Measurements from ENCODE around the gene SLC16A10.
"Not testable (repeated sequence)": the region's sequence is repeated elsewhere in the genome, so short reads cannot be mapped to it uniquely, and the experiment has no call there.

SLC16A10 gene

DNA sequence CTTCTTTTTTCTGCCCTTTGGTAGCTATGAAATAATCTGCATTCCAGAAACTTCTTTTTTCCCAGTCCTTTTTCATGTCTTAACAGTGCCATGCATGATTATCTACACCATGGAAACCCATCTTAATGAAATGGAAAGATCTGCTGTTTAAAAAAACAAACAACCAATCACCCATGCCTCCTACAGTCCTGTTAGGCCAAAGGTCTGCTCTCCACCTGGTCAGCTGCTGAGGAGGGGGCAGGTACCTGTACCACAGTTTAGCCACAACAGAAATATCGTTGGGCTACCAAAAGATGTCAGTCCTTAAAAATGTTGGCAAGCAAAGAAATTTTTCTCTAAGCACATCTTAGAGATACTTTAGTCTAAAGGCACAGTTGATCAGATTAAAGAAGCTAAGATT lies 112.6 kb downstream of the SLC16A10 start:
- Histone ChIP-seq H3K36me3 (ENCODE audit: control insufficient read depth, insufficient read depth, low read length) (no peaks in the 10 kb centered on the region), H3K4me3 (ENCODE audit: insufficient read depth, low read depth, low read length) (no peak overlapping the region), H3K27me3 (ENCODE audit: control insufficient read depth, insufficient read depth, low read length, poor library complexity, severe bottlenecking) (no peaks in the 10 kb centered on the region), H3K27ac (ENCODE audit: insufficient read depth, low read depth, low read length, poor library complexity, severe bottlenecking) (no peak overlapping the region), H3K4me1 (ENCODE audit: control insufficient read depth, insufficient read depth, low read length) (peaks cover 7% of the 10 kb centered on the region), H3K9me3 (ENCODE audit: control insufficient read depth, low read length) (no peaks in the 10 kb centered on the region)
- WGBS, 2 experiments, result 83 to 91% methylated on average over 1 of the region's 1 CpG

DNA sequence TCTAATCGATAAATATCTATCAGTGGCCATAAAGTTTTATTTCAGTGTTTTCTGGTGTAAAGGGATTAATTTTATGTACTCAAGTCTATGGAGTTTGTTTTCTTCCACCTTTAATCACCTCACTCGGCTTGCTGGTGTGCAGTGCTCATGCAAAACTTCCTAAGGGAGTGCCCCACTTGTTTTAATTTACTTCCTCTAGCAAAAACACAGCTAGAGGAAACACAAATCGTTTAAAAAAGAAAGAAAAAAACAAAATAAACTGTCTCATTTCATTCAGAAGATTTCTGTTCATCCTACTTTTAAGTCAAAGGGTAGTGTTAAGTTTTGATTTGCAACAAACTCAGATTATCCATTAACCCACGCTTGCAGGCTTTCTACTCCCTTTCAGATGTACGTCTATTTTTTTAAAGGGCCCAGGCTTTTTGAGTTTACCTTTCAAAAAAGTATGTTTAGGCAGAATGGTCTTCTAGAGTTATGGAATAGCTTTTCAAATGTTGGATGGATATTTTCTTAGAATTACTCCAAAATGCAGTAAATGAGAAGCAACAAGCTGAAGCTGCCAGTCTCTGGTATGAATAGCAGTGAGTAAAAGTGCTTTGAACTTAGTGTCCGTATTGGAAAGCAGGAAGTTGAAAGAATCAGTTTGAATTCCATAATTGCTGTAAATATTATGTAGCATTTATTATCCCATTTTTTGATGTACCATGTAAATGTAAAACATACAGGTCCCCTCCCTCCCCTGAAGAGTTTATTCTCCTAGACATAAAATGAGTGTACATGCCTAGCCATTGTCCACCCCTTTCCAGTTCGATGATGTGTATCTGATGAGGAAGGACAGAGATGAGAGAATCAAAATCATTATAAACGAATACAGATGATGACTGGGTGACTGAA lies 113.3 kb downstream of the SLC16A10 start:
- H3K9me3 ChIP-seq (ENCODE audit: control insufficient read depth, low read length), result no peaks in the 10 kb centered on the region
- H3K4me3 ChIP-seq (ENCODE audit: insufficient read depth, low read depth, low read length), result no peak overlapping the region
- H3K27me3 ChIP-seq (ENCODE audit: control insufficient read depth, insufficient read depth, low read length, poor library complexity, severe bottlenecking), result no peaks in the 10 kb centered on the region
- H3K36me3 ChIP-seq (ENCODE audit: control insufficient read depth, insufficient read depth, low read length), result no peaks in the 10 kb centered on the region
- H3K4me1 ChIP-seq (ENCODE audit: control insufficient read depth, insufficient read depth, low read length), result peaks cover 7% of the 10 kb centered on the region
- H3K27ac ChIP-seq (ENCODE audit: insufficient read depth, low read depth, low read length, poor library complexity, severe bottlenecking), result no peak overlapping the region
- 92 to 93% methylated on average over 7 to 8 of the region's 8 CpGs for WGBS, 2 experiments

DNA sequence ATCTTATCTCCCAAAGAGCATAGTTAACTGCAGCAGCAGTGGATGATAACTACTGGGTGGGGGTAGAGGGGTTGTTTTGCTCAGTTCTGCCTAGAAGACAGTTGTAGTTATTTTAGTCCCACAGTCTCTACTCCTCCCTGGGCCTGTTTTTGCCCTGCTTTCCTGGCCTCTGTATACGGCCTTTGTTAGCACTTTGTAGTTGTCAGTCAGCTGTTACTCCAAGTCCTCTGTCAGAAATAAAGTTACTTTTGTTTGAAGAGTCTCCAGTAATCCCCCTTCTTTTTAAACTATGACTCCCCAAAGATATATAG lies 113.9 kb downstream of the SLC16A10 start:
- Histone ChIP-seq H3K4me1 (ENCODE audit: control insufficient read depth, insufficient read depth, low read length) (peaks cover 7% of the 10 kb centered on the region), H3K27me3 (ENCODE audit: control insufficient read depth, insufficient read depth, low read length, poor library complexity, severe bottlenecking) (no peaks in the 10 kb centered on the region), H3K4me3 (ENCODE audit: insufficient read depth, low read depth, low read length) (no peak overlapping the region), H3K9me3 (ENCODE audit: control insufficient read depth, low read length) (no peaks in the 10 kb centered on the region), H3K27ac (ENCODE audit: insufficient read depth, low read depth, low read length, poor library complexity, severe bottlenecking) (no peak overlapping the region), H3K36me3 (ENCODE audit: control insufficient read depth, insufficient read depth, low read length) (no peaks in the 10 kb centered on the region)
- 38 to 74% methylated on average over 1 of the region's 1 CpG for WGBS, 2 experiments

DNA sequence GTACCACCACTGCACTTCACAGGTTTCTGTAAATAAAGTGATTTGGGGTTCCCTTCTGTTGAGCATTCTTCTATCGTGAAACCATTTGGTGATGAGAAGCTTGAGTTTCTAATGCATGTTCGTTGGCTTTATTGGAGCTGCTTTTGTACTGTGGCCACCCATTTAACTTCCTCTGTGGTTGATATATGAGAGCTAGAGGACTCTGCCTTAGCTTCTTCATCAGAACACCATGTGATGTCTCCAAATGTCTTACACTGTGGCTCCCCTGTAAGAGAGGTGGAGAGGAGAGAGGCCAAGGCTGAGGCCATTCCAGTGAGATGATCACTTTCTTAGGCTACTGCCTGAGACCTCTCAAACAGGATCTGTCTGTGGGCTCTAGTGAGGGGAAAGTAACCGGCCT lies 114.5 kb downstream of the SLC16A10 start:
- H3K27ac ChIP-seq (ENCODE audit: insufficient read depth, low read depth, low read length, poor library complexity, severe bottlenecking), result no peak overlapping the region
- WGBS, 2 experiments, result 92 to 95% methylated on average over 3 of the region's 3 CpGs
- H3K4me3 ChIP-seq (ENCODE audit: insufficient read depth, low read depth, low read length), result no peak overlapping the region
- H3K4me1 ChIP-seq (ENCODE audit: control insufficient read depth, insufficient read depth, low read length), result peaks cover 7% of the 10 kb centered on the region
- no peaks in the 10 kb centered on the region for H3K9me3 ChIP-seq (ENCODE audit: control insufficient read depth, low read length)
- no peaks in the 10 kb centered on the region for H3K36me3 ChIP-seq (ENCODE audit: control insufficient read depth, insufficient read depth, low read length)
- no peaks in the 10 kb centered on the region for H3K27me3 ChIP-seq (ENCODE audit: control insufficient read depth, insufficient read depth, low read length, poor library complexity, severe bottlenecking)

DNA sequence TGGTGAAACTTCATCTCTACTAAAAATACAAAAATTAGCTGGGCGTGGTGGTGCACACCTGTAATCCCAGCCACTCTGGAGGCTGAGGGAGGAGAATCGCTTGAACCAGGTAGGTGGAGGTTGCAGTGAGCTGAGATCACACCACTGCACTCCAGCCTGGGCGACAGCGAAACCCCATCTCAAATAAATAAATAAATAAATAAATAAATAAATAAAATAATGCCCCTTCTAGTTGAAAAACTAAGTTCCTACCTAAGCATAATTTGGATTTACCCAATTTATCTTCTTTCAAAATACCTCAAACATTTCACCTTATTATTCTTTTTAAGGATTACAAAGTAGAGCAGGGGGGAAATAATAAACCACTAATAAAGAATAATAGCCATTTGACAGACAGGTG lies 116.2 kb downstream of the SLC16A10 start:
- WGBS, 2 experiments, result 93 to 94% methylated on average over 2 of the region's 4 CpGs
- not testable (repeated sequence) for H3K27ac ChIP-seq (ENCODE audit: insufficient read depth, low read depth, low read length, poor library complexity, severe bottlenecking); H3K27me3 ChIP-seq (ENCODE audit: control insufficient read depth, insufficient read depth, low read length, poor library complexity, severe bottlenecking); H3K9me3 ChIP-seq (ENCODE audit: control insufficient read depth, low read length); H3K4me1 ChIP-seq (ENCODE audit: control insufficient read depth, insufficient read depth, low read length); H3K4me3 ChIP-seq (ENCODE audit: insufficient read depth, low read depth, low read length); H3K36me3 ChIP-seq (ENCODE audit: control insufficient read depth, insufficient read depth, low read length)

DNA sequence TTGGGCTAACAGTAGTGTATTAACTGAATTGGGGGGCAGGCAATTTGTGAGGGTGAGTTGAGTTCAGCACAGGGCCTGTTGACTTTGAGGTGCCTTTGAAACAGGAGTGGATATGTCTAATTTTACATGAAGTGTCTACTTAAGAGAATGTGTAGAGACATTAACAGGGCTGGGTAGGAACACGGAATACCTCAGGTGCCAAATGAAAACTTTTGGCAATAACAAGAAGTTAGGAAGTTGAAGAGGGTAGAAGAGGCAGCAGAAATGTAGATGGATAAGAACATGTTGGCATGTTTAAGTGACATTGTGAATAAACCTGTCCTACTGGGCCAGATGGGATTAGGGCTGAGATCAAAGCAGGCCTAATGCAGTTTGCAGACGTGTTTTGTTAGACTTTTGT lies 117.0 kb downstream of the SLC16A10 start:
- H3K36me3 ChIP-seq (ENCODE audit: control insufficient read depth, insufficient read depth, low read length), result no peaks in the 10 kb centered on the region
- peaks cover 7% of the 10 kb centered on the region for H3K4me1 ChIP-seq (ENCODE audit: control insufficient read depth, insufficient read depth, low read length)
- WGBS, 2 experiments, result 84 to 86% methylated on average over 2 of the region's 2 CpGs
- no peak overlapping the region for H3K27ac ChIP-seq (ENCODE audit: insufficient read depth, low read depth, low read length, poor library complexity, severe bottlenecking)
- H3K27me3 ChIP-seq (ENCODE audit: control insufficient read depth, insufficient read depth, low read length, poor library complexity, severe bottlenecking), result no peaks in the 10 kb centered on the region
- no peak overlapping the region for H3K4me3 ChIP-seq (ENCODE audit: insufficient read depth, low read depth, low read length)
- no peaks in the 10 kb centered on the region for H3K9me3 ChIP-seq (ENCODE audit: control insufficient read depth, low read length)

DNA sequence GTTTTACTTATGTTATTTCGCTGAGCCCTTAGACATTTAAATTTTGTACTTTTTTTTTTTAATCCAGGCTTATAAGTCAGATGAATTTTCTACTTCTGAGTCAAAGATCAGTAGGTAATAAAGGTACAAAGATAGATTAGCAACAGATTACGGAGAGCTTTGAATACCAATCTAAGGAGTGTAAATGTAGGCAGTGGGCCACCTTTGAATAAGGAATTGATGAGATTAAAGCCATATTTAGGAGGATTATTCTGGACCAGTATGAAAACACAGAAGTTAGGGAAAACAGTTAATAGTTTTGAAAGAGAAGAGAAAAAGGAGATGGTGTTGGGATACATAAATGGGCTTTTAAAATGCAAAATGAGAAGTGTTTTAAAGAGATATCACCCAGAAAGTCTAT lies 117.6 kb downstream of the SLC16A10 start:
- 92 to 95% methylated on average over 2 of the region's 2 CpGs for WGBS, 2 experiments
- Histone ChIP-seq H3K4me1 (ENCODE audit: control insufficient read depth, insufficient read depth, low read length) (peaks cover 5% of the 10 kb centered on the region), H3K27ac (ENCODE audit: insufficient read depth, low read depth, low read length, poor library complexity, severe bottlenecking) (no peak overlapping the region), H3K36me3 (ENCODE audit: control insufficient read depth, insufficient read depth, low read length) (no peaks in the 10 kb centered on the region), H3K27me3 (ENCODE audit: control insufficient read depth, insufficient read depth, low read length, poor library complexity, severe bottlenecking) (no peaks in the 10 kb centered on the region), H3K9me3 (ENCODE audit: control insufficient read depth, low read length) (no peaks in the 10 kb centered on the region), H3K4me3 (ENCODE audit: insufficient read depth, low read depth, low read length) (no peak overlapping the region)

DNA sequence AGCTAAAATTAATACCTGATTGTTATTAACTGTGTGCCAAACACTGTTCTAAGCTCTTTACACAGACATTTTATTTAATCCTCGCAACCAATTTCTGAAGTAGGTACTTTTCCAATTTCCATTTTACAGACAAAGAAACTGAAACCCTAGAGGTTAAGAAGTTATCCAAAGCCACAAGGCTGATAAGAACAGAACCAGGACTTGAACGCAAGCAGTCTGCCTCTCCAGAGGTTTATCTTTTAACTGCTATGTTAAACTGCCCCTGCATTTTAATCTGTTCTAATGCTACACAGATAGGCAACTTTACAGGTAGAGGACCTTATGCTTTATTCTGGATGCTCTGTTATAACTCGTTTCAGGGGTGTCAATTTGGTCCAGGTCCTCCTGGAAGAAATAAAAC lies 118.2 kb downstream of the SLC16A10 start:
- H3K27ac ChIP-seq (ENCODE audit: insufficient read depth, low read depth, low read length, poor library complexity, severe bottlenecking), result no peak overlapping the region
- no peaks in the 10 kb centered on the region for H3K36me3 ChIP-seq (ENCODE audit: control insufficient read depth, insufficient read depth, low read length)
- WGBS, 2 experiments, result 90 to 95% methylated on average over 3 of the region's 3 CpGs
- H3K9me3 ChIP-seq (ENCODE audit: control insufficient read depth, low read length), result no peaks in the 10 kb centered on the region
- H3K27me3 ChIP-seq (ENCODE audit: control insufficient read depth, insufficient read depth, low read length, poor library complexity, severe bottlenecking), result no peaks in the 10 kb centered on the region
- no peak overlapping the region for H3K4me3 ChIP-seq (ENCODE audit: insufficient read depth, low read depth, low read length)
- H3K4me1 ChIP-seq (ENCODE audit: control insufficient read depth, insufficient read depth, low read length), result no peaks in the 10 kb centered on the region

DNA sequence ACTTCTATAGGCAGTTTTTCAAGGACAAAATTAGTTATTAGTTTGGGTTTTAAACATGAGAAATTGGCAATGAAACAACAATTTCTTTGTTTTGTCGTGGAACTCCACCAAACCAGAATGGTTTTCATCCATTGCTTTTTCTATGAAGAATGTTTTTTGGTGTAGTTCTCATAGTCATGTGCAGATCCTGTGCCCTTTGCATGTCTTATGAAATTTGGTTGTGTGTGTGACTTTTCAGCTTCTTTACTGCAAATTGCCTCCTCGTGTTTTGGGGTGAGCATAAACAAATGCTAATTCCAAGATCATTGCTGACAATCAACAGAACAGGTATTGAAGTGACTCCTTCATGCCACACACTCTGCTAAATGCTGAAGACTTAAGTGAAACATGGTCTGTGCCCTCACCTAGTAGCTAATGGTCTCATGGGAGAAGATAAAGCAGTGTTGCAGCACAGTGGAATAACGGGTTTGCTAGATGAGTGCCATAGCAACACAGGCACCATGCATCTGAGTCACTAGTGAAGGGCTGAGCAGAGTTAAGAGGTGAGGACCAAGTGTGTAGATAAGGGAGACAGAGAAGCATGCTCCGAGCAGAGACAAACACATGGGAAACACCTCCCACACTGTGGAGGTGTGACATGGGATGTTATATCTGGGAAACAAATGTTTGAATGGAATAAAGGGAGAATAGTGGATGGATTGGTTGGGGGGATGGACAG lies 120.0 kb downstream of the SLC16A10 start:
- Histone ChIP-seq H3K4me3 (ENCODE audit: insufficient read depth, low read depth, low read length) (no peak overlapping the region), H3K9me3 (ENCODE audit: control insufficient read depth, low read length) (no peaks in the 10 kb centered on the region), H3K27ac (ENCODE audit: insufficient read depth, low read depth, low read length, poor library complexity, severe bottlenecking) (no peak overlapping the region), H3K4me1 (ENCODE audit: control insufficient read depth, insufficient read depth, low read length) (no peaks in the 10 kb centered on the region), H3K27me3 (ENCODE audit: control insufficient read depth, insufficient read depth, low read length, poor library complexity, severe bottlenecking) (no peaks in the 10 kb centered on the region), H3K36me3 (ENCODE audit: control insufficient read depth, insufficient read depth, low read length) (no peaks in the 10 kb centered on the region)
- 87 to 95% methylated on average over 4 of the region's 4 CpGs for WGBS, 2 experiments

DNA sequence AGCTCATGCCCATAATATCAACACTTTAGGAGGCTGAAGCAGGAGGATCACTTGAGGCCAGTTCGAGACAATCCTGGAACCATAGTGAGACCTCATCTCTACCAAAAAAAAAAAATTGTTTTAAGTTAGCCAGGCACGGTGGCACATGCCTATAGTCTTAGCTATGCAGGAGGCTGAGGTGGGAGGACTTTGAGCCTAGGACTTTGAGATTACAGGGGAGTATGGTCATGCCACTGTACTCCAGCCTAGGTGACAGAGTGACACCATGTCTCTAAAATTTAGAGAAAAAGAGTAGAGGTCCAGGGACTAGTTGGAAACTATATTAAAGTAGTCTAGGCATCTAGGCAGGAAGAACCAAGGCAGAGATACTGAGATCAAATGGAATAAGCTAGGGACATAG lies 121.6 kb downstream of the SLC16A10 start:
- Histone ChIP-seq H3K27ac (ENCODE audit: insufficient read depth, low read depth, low read length, poor library complexity, severe bottlenecking) (no peak overlapping the region), H3K36me3 (ENCODE audit: control insufficient read depth, insufficient read depth, low read length) (no peaks in the 10 kb centered on the region), H3K4me3 (ENCODE audit: insufficient read depth, low read depth, low read length) (no peak overlapping the region), H3K9me3 (ENCODE audit: control insufficient read depth, low read length) (no peaks in the 10 kb centered on the region), H3K27me3 (ENCODE audit: control insufficient read depth, insufficient read depth, low read length, poor library complexity, severe bottlenecking) (no peaks in the 10 kb centered on the region), H3K4me1 (ENCODE audit: control insufficient read depth, insufficient read depth, low read length) (no peaks in the 10 kb centered on the region)
- WGBS, 2 experiments, result 89% methylated on average over 2 of the region's 2 CpGs
